Chondrocyte (in vitro differentiated cells): ENCODE data around the gene ATG12. TPM values are rescaled to one million over a fixed set of nuclear protein-coding genes. Genes with fewer than 3 reads are reported as not detected.

Source experiments
- DNase-seq: peaks from one replicate; pipeline ENCODE4 v3.0.0; 2021; ENCODE audit warnings: mixed read lengths, low spot score
- H3K27ac Mint-ChIP-seq: one replicate; pipeline ENCODE4 v1.8.0; 2021; ENCODE audit warnings: mild to moderate bottlenecking, moderate library complexity, mixed read lengths; ENCODE audit not compliant: unreplicated experiment
- H3K27me3 Mint-ChIP-seq: 2 replicates; pipeline ENCODE4 v1.8.0; 2021; ENCODE audit warnings: low read depth, mixed read lengths
- H3K36me3 Mint-ChIP-seq: 2 replicates; pipeline ENCODE4 v1.8.0; 2021; ENCODE audit warnings: low read depth, mixed read lengths
- H3K4me1 Mint-ChIP-seq: 2 replicates; pipeline ENCODE4 v1.8.0; 2021; ENCODE audit warnings: low read depth, mild to moderate bottlenecking, mixed read lengths
- H3K4me3 Mint-ChIP-seq: one replicate; pipeline ENCODE4 v1.8.0; 2021; ENCODE audit warnings: mild to moderate bottlenecking, moderate library complexity, mixed read lengths; ENCODE audit not compliant: unreplicated experiment
- H3K9me3 Mint-ChIP-seq: 2 replicates; pipeline ENCODE4 v1.8.0; 2021; ENCODE audit warnings: low read depth, mixed read lengths
- CTCF ChIP-seq: fragments of 200-600 bp; sonication (generic); IDR thresholded peaks from 2 replicates; pipeline ENCODE4 v1.5.0; 2021; ENCODE audit warnings: antibody characterized with exemption, mild to moderate bottlenecking, moderate library complexity
- total RNA-seq: library from RNA; stranded (reverse); gene quantifications from 3 replicates; pipeline ENCODE4 v1.2.1, GENCODE V29; 2021

Gene ATG12
- total RNA-seq, 1 donor from 2014 or later, result 48.0 TPM

GRCh38 chr5:115858396-115858795 is 17.0 kb upstream of the ATG12 start:
- no peak overlapping the region for H3K4me3 Mint-ChIP-seq
- H3K27ac Mint-ChIP-seq, result peak overlapping the region; percentile 95
- TF ChIP-seq CTCF, result no peak
- peaks cover 5% of the 10 kb centered on the region for H3K36me3 Mint-ChIP-seq
- no peak for DNase-seq
- peaks cover 43% of the 10 kb centered on the region for H3K4me1 Mint-ChIP-seq
- no peaks in the 10 kb centered on the region for H3K27me3 Mint-ChIP-seq
- H3K9me3 Mint-ChIP-seq, result peaks cover 7% of the 10 kb centered on the region

GRCh38 chr5:115857626-115858349 is 16.4 kb upstream of the ATG12 start:
- Mint-ChIP-seq H3K4me3 (peak overlapping the region; percentile 1), H3K27ac (peak overlapping the region; percentile 95), H3K36me3 (peaks cover 5% of the 10 kb centered on the region), H3K9me3 (peaks cover 11% of the 10 kb centered on the region), H3K4me1 (peaks cover 47% of the 10 kb centered on the region), H3K27me3 (no peaks in the 10 kb centered on the region)
- no peak for TF ChIP-seq CTCF
- DNase-seq, result no peak

- Mint-ChIP-seq H3K27ac (peak overlapping the region; percentile 95), H3K9me3 (peaks cover 11% of the 10 kb centered on the region), H3K4me1 (peaks cover 50% of the 10 kb centered on the region), H3K4me3 (no peak overlapping the region), H3K36me3 (peaks cover 5% of the 10 kb centered on the region), H3K27me3 (no peaks in the 10 kb centered on the region)
- TF ChIP-seq CTCF, result no peak
- DNase-seq, result no peak
These were observed 15.7 kb upstream of the ATG12 start for GRCh38 chr5:115857057-115857479.

GRCh38 chr5:115855959-115856358 is 14.6 kb upstream of the ATG12 start:
- no peak for TF ChIP-seq CTCF
- no peak overlapping the region for H3K4me3 Mint-ChIP-seq
- peak overlapping the region; percentile 55 for H3K27ac Mint-ChIP-seq
- peaks cover 11% of the 10 kb centered on the region for H3K9me3 Mint-ChIP-seq
- no peaks in the 10 kb centered on the region for H3K27me3 Mint-ChIP-seq
- no peak for DNase-seq
- H3K4me1 Mint-ChIP-seq, result peaks cover 57% of the 10 kb centered on the region
- H3K36me3 Mint-ChIP-seq, result peaks cover 5% of the 10 kb centered on the region

- H3K4me3 Mint-ChIP-seq, result no peak overlapping the region
These were observed 12.8 kb upstream of the ATG12 start for GRCh38 chr5:115854139-115854538.

More at GRCh38 chr5:115854139-115854538, 12.8 kb upstream of the ATG12 start:
- Mint-ChIP-seq H3K9me3 (peaks cover 11% of the 10 kb centered on the region), H3K27me3 (no peaks in the 10 kb centered on the region), H3K27ac (no peak overlapping the region), H3K36me3 (peaks cover 5% of the 10 kb centered on the region), H3K4me1 (peaks cover 62% of the 10 kb centered on the region)
- DNase-seq, result no peak
- no peak for TF ChIP-seq CTCF
